Head of caudate nucleus (tissue), 42 donors: ENCODE measurements around the gene SDSL.
A peak's percentile ranks its signal among the peaks of the same experiment; 100 is the strongest.

Source experiments
- DNase-seq, 42 donors: peaks; one replicate each; pipeline versions ENCODE4 v3.0.0 to v3.0.0-alpha.2; 2020 to 2021; ENCODE audit warnings: mixed read lengths in 7 of 42
- intact Hi-C: fragments of 100-400 bp; cut with DNase I; formaldehyde crosslinking; loops from one replicate; pipeline ENCODE4 v1.15.0; 2022

Gene SDSL

DNA sequence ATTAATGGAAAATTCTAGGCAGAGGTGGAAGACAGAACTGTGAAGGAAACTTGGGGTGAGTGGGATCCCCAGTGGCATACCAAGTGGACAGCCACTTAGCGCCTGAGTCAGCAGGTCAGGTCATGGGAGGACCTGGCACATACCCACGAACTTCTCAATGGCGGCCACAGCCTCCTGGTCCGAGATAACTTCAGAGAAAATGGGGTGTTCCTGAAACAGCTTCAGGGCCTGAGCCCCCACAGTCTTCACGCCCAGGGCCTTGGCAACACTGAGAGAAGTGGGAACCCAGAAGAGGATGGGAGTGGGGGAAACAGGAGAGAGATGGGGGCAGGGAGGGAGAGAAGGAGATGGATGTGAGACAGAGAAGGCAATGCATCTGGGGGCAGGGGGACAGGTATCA lies 28.4 kb upstream of the SDSL start:
- intact Hi-C loops = no loop called here
- DNase-seq = no peak

DNA sequence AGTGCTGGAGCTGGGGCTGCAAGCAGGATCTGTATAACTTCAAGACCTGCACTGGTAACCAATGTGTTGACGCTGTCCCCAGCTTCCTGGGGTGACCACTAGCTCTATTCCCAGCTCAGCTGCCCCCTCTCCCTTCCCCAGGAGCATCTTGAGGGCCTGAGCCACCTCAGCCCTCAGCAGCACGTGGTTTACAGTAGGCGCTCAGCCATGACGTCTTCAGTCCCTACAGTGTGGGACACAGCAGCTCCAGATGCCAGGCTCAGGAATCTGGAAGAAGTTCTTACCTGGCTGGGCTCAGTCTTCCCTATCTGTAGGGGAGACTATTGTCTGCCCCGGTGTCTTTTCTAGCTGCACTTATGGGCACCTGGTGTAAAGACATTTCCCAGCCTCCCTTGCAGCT lies 27.1 kb upstream of the SDSL start:
- intact Hi-C loops = no loop called here

DNA sequence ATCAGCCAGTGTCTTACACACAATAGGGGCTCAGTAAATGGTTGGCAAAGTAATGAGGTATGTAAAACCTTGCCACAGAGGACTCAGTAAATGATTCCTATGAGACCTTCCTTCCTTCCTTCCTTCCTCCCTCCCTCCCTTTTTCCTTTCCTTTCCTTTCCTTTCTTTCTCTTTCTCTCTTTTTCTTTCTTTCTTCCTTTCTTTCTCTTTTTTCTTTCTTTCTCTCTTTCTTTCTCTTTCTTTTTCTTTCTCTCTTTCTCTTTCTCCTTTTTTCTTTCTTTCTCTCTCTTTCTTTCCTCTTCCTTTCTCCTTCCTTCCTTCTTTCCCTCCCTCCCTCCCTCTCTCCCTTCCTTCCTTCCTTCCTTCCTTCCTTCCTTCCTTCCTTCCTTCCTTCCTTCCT lies 26.0 kb upstream of the SDSL start:
- no peak for DNase-seq
- intact Hi-C loops = no loop called here

More for the DNA sequence above, 27.1 kb upstream of the SDSL start:
- DNase-seq = no peak

DNA sequence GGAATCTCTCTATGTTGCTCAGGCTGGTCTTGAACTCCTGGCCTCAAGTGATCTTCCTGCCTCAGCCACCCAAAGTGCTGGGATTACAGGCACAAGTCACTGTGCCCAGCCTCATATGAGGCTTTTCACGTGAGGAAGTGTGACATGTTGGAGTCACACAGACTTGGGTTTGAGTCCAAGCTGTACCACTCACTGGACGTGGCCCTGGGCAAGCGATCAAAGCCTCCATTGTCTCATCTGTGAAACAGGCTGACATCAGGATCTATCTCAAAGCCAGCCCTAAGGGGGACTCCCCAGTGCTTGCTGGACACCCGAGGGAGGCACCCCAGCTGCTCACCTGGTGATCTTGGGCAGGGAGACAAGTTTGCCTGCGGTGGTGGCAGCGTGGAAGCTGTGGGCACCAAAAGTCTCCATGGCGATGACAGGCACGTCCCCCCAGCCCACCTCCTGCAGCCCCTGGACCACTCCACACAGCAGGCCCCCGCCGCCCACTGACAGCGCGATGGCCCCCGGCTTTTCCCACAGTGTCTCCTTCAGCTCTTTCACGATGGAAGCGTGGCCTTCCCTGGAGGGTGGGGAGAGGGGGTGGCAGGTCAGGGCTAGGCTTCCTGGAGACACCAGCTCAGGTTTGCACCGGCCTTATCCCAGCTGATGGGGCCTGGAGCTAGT lies 25.2 kb upstream of the SDSL start:
- peak in 38 of 42 donors; percentile 12 to 88 (median 62) for DNase-seq

DNA sequence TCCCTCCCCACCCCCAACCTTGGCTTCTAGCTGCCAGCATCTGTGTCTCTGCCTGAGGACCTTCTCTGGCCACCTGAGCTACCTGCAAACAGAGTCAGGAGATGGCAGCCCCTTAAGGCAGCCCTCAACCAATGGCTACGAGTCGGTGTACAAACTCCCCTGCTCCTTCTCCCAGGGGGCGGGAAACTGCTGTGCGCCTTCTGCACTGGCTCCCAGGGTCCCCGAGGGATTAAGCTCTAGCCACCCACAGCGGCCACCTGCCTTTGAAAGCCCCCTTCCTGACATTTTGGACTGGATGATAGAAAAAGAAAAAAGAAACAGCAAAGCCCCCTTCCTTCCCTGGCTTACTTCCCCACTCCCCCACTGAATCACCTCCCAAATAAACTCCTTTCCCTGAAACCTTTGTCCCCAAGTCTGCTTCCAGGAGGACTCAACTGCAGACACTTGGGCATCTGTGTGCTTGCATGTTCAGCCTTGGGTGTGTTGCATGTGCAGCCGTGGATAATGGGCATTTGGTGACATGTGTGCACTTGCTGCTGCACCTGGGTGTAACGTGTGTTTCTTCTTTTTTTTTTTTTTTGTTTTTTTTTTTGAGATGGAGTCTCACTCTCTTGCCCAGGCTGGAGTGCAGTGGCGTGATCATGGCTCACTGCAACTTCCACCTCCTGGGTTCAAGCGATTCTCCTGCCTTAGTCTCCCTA lies 24.5 kb upstream of the SDSL start:
- intact Hi-C loops = no loop called here
- no peak for DNase-seq

More for the DNA sequence above, 25.2 kb upstream of the SDSL start:
- intact Hi-C loops = no loop called here

DNA sequence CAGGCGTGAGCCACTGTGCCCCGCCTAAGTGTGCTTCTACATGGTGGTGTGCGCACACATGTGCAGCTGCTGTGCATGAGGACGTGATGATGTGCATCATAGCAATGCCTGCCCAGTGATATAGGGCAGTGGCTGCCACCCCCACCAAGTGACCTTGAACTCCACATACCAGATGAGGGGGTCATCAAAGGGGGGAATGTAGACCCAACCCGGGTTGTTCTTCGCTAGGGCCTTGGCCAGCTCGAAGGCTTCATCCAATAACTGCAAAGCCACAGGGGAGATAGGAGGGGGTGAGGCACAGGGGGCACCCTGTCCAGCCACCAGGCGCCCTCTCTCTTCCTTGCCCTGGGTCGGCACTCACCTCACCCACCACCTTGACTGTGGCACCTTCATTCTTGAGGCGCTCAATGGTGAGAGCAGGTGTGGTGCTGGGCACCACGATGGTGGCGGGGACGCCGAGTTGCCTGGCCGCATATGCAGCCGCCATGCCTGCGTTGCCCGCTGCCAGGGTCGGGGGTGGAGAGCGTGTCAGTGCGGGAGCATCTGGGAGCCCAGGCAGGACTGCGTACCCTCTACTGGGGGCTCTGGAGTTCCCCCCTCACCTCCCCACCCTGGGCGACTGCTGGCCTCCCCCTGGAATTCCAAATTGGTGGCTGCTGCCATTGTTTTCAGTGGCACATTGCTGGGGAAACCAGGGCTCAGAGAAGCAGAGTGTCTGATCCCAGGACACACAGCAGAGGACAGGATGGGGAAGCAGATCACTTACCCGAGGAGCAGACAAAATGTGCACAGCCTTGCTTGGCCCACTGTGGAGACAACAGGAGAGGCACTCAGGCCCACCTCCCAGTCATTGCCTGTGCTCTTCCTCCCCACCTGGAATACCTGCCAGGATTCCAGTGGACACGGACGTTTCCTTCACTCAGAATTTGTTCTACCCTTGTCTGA lies 23.6 kb upstream of the SDSL start:
- intact Hi-C loops = no loop called here
- DNase-seq = no peak

DNA sequence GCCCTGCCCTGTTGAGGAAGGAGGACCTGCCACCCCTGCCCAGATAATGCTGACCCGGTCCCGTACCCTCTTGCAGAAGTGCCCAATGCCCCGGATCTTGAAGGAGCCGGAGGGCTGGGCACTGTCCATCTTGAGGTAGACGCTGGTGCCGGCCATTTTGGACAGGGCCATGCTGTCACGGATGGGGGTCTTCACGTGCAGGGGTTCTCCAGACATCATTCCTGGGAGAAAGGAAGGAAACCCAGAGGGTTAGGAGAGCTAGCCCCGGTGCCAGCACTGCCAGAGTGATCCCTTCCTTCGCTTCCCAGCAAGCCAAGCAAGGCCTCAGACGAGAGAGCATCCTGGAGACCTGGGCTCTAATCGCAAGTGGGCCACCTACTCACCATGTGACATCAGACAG lies 22.7 kb upstream of the SDSL start:
- intact Hi-C loops = no loop called here

DNA sequence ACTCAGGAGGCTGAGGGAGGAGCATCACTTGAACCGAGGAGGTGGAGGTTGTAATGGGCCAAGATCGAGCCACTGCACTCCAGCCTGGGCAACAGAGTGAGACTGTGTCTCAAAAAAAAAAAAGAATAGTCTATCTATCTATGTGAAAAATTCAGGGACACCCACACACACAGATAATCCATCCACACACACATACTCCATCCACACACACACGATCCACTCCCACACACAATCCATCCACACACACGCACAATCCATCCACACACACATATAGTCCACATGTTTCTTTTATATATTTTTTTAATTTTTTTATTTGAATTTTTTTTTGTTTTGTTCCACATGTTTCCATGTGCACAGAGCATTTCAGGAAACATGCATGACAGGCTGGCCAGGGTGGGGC lies 21.8 kb upstream of the SDSL start:
- intact Hi-C loops = no loop called here

More for the DNA sequence above, 22.7 kb upstream of the SDSL start:
- DNase-seq = no peak

DNA sequence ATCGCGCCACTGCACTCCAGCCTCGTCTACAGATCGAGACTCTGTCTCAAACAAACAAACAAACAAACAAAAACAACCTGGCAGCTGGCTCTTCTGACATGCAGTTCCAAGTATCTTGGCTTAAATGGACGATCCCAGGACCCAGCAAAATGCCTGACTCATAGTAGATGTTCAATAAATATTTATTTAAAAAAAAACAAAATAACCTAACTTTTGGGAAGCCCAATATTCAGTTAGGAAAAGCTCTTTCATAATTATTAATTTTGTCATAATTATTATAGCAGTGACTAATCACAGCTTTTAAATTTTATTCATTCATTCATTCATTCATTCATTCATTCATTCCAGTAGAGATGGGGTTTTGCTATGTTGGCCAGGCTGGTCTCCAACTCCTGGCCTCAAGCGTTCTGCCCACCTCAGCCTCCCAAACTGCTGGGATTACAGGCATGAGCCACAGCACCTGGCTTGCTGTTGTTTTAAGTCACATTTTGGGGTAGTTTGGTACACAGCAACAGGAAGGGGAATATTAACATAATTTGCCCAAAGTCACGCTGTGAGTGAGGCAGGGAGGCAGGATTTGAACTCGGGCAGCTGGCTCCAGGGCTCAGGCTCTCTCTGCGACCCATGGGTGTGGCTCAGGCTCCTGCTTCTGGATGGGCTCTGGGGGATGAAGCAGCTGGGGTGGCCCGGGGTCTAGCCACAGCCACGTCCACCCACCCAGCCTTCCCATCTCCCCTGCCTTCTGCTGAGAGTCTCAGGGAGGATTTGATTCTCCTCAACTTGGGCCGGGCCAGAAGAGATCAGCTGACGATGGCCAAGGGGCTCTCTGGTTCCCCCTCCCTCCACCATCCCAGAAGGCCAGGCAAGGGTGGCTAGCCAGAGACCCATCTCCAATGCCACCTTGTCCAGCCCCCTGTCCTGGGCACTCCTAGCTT lies 20.8 kb upstream of the SDSL start:
- DNase-seq = no peak
- intact Hi-C loops = no loop called here

More for the DNA sequence above, 21.8 kb upstream of the SDSL start:
- no peak for DNase-seq

DNA sequence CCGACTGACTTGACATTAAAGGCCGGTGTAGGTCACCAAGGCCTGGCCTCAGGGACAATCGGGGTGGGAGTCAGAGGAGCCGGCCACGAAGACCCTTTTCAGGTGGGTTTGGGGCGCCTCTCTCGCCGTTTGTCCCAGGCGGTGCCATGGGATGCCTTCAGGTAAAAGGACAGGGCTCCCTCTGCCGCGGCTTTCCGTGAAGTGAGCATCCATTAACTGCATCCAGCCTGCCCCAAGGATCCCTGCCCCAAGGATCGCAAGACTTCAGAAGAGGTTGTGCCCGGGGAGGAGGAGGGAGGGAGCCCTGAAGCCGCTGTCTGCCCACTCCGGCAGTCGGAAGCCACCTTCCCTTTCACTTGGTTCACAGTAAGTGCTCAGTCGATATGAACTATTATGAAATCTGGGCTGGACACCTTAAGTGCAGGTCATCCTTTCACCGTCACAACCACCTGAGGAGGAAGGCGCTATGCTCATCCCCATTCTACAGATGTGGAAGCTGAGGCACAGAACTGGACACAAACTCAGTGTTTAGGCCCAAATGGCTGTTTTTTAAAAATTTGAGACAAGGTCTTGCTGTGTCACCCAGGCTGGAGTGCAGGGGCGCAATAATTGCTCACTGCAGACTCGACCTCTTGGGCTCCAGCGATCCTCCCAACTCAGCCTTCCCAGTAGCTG lies 19.5 kb upstream of the SDSL start:
- DNase-seq = no peak
- intact Hi-C loops = no loop called here

DNA sequence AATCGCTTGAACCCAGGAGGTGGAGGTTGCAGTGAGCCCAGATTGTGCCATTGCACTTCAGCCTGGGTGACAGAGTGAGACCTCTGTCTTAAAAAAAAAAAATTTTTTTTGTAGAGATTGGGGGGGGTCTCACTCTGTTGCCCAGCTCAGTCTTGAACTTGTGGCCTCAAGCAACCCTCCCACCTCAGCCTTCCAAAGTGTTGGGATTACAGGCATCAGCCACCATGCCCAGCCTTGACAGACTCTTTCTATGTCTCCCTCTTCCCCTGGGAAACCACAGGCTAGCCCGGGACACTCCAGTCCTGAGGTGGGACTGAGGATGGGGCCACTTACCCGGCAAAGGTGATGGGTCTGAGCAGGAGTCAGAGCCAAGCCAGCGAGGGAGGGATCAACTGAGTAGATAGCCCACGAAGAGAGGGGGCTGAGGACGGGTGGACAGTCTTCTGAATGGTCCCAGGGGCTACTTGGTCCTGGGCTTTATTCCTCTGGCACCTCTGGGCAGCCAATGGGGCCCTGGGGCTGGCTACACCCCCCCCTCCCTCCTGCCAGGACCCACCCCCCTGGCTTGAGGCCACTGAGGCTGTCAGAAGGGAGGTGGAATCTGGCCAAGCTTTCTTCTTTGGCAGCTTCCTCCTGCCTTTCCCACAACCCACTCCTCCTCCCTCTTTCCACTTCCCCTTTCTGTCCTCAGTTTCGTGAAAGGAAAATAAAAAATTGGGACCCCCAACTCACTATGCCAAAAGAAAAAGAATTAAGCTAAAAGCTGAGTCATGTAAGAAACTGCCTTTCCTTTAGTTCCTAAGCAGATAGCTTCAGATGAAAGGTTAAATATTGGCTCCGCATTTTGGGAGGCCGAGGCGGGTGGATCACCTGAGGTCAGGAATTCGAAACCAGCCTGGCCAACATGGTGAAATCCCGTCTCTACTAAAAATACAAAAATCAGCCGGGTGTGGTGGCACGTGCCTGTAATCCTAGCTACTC lies 18.5 kb upstream of the SDSL start, which contains the start of gene SDS:
SDS (minus strand) TSS at position 453 of the 981 bp plus-strand sequence. CDS start 4,179 bp downstream, outside the sequence.
- peak in 41 of 42 donors; percentile 34 to 87 (median 63) for DNase-seq
- intact Hi-C loops = no loop called here

DNA sequence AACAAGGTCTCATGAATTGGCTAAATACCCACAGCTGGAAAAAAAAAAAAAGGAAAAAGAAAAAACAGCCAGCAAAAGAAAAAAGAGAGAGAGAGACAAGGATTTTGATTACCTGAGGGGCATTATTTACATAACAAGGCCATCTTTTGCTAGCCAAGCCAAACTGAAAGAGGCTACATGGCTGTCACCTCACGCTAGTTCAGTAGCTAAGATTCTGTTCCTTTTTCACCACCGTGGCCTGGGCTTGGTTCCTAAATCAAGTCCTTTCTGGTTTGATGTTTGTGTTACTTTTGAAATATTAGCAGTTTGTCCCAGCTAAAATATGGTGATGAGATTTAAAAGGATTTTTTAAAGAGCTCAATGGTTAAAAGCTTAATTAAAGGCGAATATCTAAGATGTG lies 16.5 kb upstream of the SDSL start:
- no peak for DNase-seq
- intact Hi-C loops = no loop called here

DNA sequence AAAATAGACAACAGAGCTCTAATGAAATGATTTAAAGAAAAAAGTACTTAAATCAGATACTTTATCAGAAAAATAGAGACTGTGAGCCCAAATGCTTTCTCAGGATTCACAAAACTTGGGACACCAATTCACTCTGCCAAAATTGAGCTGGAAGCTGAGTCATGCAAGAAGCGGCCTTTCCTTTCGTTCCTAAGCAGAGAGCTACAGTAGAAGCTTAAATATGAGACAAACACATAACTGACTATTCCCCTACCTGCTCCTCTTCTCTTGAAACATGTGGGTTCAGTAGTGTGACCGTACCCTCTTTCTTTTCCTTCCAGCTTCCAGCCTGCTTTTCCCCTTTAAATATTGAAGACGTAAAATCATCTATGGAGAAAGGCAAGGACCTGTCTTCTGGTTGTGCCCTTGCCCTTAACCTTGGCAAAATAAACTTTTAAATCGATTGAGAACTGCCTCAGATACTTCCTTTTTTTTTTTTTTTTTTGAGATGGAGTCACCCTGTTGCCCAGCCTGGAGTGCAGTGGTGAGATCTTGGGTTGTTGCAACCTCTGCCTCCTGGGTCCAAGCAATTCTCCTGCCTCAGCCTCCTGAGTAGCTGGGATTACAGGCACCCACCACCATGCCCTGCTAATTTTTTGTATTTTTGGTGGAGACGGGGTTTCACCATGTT lies 14.1 kb upstream of the SDSL start:
- DNase-seq = peak in 2 of 42 donors; percentile 38 to 53
- intact Hi-C loops = no loop called here

DNA sequence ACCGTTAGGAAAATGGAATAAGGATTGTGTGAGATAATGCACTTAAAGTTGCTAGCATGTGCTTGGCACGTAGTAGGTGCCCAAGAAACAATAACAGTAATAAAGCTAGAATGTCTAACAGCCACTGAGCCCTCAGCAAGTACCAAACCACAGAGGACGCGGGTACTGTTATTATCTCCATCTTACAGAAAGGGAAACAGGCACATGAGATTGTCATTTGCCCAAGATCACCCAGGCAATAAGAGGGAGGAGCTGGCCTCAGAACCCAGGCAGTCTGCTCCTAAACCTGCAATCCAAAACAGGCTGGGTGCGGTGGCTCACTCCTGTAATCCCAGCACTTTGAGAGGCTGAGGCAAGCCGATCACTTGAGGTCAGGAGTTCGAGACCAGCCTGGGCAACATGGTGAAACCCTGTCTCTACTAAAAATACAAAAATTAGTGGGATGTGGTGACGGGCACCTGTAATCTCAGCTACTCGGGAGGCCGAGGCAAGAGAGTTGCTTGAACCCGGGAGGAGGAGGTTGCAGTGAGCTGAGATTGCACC lies 13.4 kb upstream of the SDSL start:
- intact Hi-C loops = no loop called here
- no peak for DNase-seq

DNA sequence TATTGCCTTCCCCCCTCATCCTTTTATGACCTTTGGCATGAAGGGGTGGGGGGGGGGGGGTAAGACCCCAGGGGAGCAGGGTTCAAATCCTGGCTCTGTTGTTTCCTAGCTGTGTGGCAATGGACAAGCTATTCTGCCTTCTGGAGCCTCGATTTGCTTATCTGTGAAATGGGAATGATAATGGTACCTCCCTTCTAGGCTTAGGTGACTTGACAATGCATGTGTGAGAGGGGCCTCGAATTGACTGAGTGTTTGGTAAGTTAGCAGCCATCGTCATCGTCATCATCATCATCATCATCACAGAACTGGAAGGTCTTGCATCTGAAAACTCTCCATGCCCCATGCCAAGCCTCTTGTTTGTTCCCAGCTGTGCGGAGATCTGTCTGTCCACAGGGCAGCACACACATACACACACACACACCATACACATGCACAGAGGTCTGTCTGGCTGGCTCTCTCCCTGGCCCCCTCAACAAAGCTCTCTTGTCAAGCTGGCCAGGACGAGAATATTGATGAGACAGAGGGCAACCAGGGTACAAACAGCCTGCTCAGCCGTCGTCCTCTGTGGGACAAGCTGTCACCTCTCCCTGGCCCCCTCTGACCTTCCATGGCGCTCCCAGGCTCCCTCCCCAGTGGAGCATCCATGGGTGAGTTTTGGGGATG lies 12.6 kb upstream of the SDSL start:
- DNase-seq = peak in 4 of 42 donors; percentile 26 to 46 (median 30)
- intact Hi-C loops = no loop called here
